Fibroblast of villous mesenchyme (primary cell): ENCODE results near the gene DMC1. TPM values are rescaled to one million over a fixed set of nuclear protein-coding genes. Genes with fewer than 3 reads are reported as not detected.
A peak's percentile ranks its signal among the peaks of the same experiment; 100 is the strongest.

Experiments
- DNase-seq: peaks from one replicate; pipeline ENCODE4 v3.0.0-alpha.2; 2010; ENCODE audit warnings: low read depth
- H3K4me3 ChIP-seq: 2 replicates; pipeline ENCODE4 v1.5.1; 2011; ENCODE audit warnings: low read depth, mild to moderate bottlenecking, low read length
- CTCF ChIP-seq: IDR thresholded peaks from 2 replicates; pipeline ENCODE4 v1.5.1; 2012; ENCODE audit warnings: low read depth, mild to moderate bottlenecking, low read length; ENCODE audit not compliant: insufficient read depth
- total RNA-seq: library from RNA; depleted of rRNA; stranded (reverse); fragments of >200 nt; gene quantifications from 2 replicates; pipeline ENCODE4 v1.2.3, GENCODE V29; 2012

The DMC1 gene
- total RNA-seq, 1 donor, result 6.5 TPM

- TF ChIP-seq CTCF, result no peak
- peak overlapping the region; percentile 74 for H3K4me3 ChIP-seq
- no peak for DNase-seq
These were observed 67.0 kb downstream of the DMC1 start for GRCh38 chr22:38503021-38503420.

- DNase-seq, result no peak
- peak overlapping the region; percentile 74 for H3K4me3 ChIP-seq
- TF ChIP-seq CTCF, result no peak
These were observed 67.9 kb downstream of the DMC1 start for GRCh38 chr22:38501797-38502672.

GRCh38 chr22:38497869-38498268 is 72.1 kb downstream of the DMC1 start:
- no peak overlapping the region for H3K4me3 ChIP-seq
- TF ChIP-seq CTCF, result no peak
- no peak for DNase-seq

GRCh38 chr22:38494939-38495338 is 75.0 kb downstream of the DMC1 start:
- peak; percentile 3 for TF ChIP-seq CTCF
- no peak overlapping the region for H3K4me3 ChIP-seq
- no peak for DNase-seq

- H3K4me3 ChIP-seq, result no peak overlapping the region
- no peak for TF ChIP-seq CTCF
- no peak for DNase-seq
These were observed 75.5 kb downstream of the DMC1 start for GRCh38 chr22:38494498-38494897.

- no peak overlapping the region for H3K4me3 ChIP-seq
- no peak for TF ChIP-seq CTCF
- no peak for DNase-seq
These were observed 78.2 kb downstream of the DMC1 start for GRCh38 chr22:38491707-38492348.
